ENCODE results near the gene PRSS36.

PRSS36 gene

GRCh38 chr16:31112711-31113110 is 37.2 kb downstream of the PRSS36 start:
- Histone ChIP-seq H3K4me3 (ENCODE audit: low read depth in 1 of 2, low read length in 2 of 2) (no peak overlapping the region), H3K9me3 (ENCODE audit: control insufficient read depth in 1 of 2, low read length in 2 of 2) (no peaks in the 10 kb centered on the region), H3K27me3 (ENCODE audit: control insufficient read depth in 1 of 2, insufficient read depth in 2 of 2, low read length in 2 of 2) (no peaks in the 10 kb centered on the region), H3K9ac (ENCODE audit: low read depth in 1 of 2, low read length in 2 of 2) (no peak overlapping the region), H3K4me1 (ENCODE audit: control insufficient read depth in 1 of 2, insufficient read depth in 2 of 2, low read length in 2 of 2) (peaks cover 30 to 31% of the 10 kb centered on the region in 2 donors), H3K36me3 (ENCODE audit: control insufficient read depth in 1 of 2, insufficient read depth in 2 of 2, low read length in 2 of 2) (peaks cover 33 to 36% of the 10 kb centered on the region in 2 donors), H3K27ac (ENCODE audit: low read depth, low read length) (no peak overlapping the region)

GRCh38 chr16:31111881-31112466 is 37.9 kb downstream of the PRSS36 start:
- Histone ChIP-seq H3K9ac (ENCODE audit: low read depth in 1 of 2, low read length in 2 of 2) (no peak overlapping the region), H3K9me3 (ENCODE audit: control insufficient read depth in 1 of 2, low read length in 2 of 2) (no peaks in the 10 kb centered on the region), H3K27me3 (ENCODE audit: control insufficient read depth in 1 of 2, insufficient read depth in 2 of 2, low read length in 2 of 2) (no peaks in the 10 kb centered on the region), H3K4me3 (ENCODE audit: low read depth in 1 of 2, low read length in 2 of 2) (no peak overlapping the region), H3K36me3 (ENCODE audit: control insufficient read depth in 1 of 2, insufficient read depth in 2 of 2, low read length in 2 of 2) (peaks cover 33 to 36% of the 10 kb centered on the region in 2 donors), H3K4me1 (ENCODE audit: control insufficient read depth in 1 of 2, insufficient read depth in 2 of 2, low read length in 2 of 2) (peaks cover 31 to 32% of the 10 kb centered on the region in 2 donors), H3K27ac (ENCODE audit: low read depth, low read length) (no peak overlapping the region)

DNA sequence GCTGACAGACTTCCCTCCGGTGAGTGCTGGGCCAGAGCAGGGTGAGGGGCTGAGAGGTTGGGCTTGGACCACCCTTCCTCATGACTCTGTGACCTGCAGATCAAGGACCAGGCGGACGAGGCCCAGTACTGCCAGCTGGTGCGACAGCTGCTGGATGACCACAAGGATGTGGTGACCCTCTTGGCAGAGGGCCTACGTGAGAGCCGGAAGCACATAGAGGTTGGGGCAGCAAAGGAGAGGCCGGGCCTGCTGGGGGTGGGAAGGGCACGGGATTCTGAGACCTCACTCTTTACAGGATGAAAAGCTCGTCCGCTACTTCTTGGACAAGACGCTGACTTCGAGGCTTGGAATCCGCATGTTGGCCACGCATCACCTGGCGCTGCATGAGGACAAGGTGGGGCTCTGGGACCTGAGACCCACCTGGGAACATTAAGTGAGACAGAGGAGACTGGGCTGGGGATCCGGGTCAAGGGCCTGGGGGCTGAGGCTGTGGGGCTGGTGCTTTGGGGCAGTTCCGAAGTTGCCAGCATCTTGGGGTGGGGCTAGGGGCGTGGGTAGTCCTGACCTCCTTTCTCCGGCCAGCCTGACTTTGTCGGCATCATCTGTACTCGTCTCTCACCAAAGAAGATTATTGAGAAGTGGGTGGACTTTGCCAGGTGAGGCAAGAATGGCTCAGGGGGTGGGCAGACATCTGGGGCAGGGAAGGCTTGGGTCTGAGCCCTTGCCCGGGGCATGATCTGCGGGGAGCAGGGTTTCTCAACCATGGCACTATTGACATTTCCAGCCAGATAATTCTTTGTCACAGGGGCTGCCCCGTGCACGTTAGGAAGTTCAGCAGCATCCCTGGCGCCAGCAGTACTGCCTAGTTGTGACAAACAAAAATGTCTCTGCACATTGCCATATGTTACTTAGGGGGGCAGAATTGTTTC is 39.5 kb downstream of the PRSS36 start:
- Histone ChIP-seq H3K4me3 (ENCODE audit: low read depth in 1 of 2, low read length in 2 of 2) (no peak overlapping the region), H3K27ac (ENCODE audit: low read depth, low read length) (no peak overlapping the region), H3K27me3 (ENCODE audit: control insufficient read depth in 1 of 2, insufficient read depth in 2 of 2, low read length in 2 of 2) (no peaks in the 10 kb centered on the region), H3K36me3 (ENCODE audit: control insufficient read depth in 1 of 2, insufficient read depth in 2 of 2, low read length in 2 of 2) (peaks cover 33 to 36% of the 10 kb centered on the region in 2 donors), H3K4me1 (ENCODE audit: control insufficient read depth in 1 of 2, insufficient read depth in 2 of 2, low read length in 2 of 2) (peaks cover 32 to 34% of the 10 kb centered on the region in 2 donors), H3K9me3 (ENCODE audit: control insufficient read depth in 1 of 2, low read length in 2 of 2) (no peaks in the 10 kb centered on the region), H3K9ac (ENCODE audit: low read depth in 1 of 2, low read length in 2 of 2) (no peak overlapping the region)

GRCh38 chr16:31109622-31110021 is 40.2 kb downstream of the PRSS36 start:
- Histone ChIP-seq H3K27ac (ENCODE audit: low read depth, low read length) (no peak overlapping the region), H3K36me3 (ENCODE audit: control insufficient read depth in 1 of 2, insufficient read depth in 2 of 2, low read length in 2 of 2) (peaks cover 33 to 36% of the 10 kb centered on the region in 2 donors), H3K4me3 (ENCODE audit: low read depth in 1 of 2, low read length in 2 of 2) (no peak overlapping the region), H3K9me3 (ENCODE audit: control insufficient read depth in 1 of 2, low read length in 2 of 2) (no peaks in the 10 kb centered on the region), H3K9ac (ENCODE audit: low read depth in 1 of 2, low read length in 2 of 2) (no peak overlapping the region), H3K4me1 (ENCODE audit: control insufficient read depth in 1 of 2, insufficient read depth in 2 of 2, low read length in 2 of 2) (peaks cover 30 to 34% of the 10 kb centered on the region in 2 donors), H3K27me3 (ENCODE audit: control insufficient read depth in 1 of 2, insufficient read depth in 2 of 2, low read length in 2 of 2) (no peaks in the 10 kb centered on the region)

DNA sequence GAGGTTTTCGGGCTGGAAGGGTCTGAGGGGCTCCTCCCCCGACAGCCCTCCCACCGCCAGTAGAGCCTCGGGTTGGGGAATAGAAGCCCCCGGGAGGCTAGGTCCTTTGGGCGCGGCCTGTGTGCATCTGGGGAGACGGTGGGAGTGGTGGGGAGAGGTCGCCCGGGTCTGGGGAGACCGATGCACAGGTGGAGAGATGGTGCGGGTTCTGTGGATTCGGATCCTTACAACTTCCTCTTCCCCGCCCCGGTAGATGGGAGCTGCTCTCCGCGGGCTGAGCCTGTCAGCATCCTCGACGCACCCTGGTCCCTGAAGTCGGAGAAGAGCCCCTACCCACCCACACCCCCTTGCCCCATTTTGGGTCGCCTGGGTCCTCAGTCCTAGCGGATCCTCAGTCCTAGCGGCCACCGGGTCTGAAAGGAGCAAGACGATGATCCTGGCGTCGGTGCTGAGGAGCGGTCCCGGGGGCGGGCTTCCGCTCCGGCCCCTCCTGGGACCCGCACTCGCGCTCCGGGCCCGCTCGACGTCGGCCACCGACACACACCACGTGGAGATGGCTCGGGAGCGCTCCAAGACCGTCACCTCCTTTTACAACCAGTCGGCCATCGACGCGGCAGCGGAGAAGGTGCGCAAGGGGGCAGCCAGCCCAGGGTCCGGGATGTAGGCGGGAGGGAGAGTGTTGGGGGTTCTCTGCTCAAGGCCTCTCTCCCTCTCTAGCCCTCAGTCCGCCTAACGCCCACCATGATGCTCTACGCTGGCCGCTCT is 40.9 kb downstream of the PRSS36 start:
- H3K4me3 ChIP-seq (ENCODE audit: low read depth in 1 of 2, low read length in 2 of 2), result peak overlapping the region; percentile 80 to 82
- peaks cover 27 to 30% of the 10 kb centered on the region in 2 donors for H3K4me1 ChIP-seq (ENCODE audit: control insufficient read depth in 1 of 2, insufficient read depth in 2 of 2, low read length in 2 of 2)
- peaks cover 33 to 36% of the 10 kb centered on the region in 2 donors for H3K36me3 ChIP-seq (ENCODE audit: control insufficient read depth in 1 of 2, insufficient read depth in 2 of 2, low read length in 2 of 2)
- peak overlapping the region; percentile 63 for H3K27ac ChIP-seq (ENCODE audit: low read depth, low read length)
- H3K9me3 ChIP-seq (ENCODE audit: control insufficient read depth in 1 of 2, low read length in 2 of 2), result no peaks in the 10 kb centered on the region
- H3K9ac ChIP-seq (ENCODE audit: low read depth in 1 of 2, low read length in 2 of 2), result peak overlapping the region; percentile 78 to 85
- no peaks in the 10 kb centered on the region for H3K27me3 ChIP-seq (ENCODE audit: control insufficient read depth in 1 of 2, insufficient read depth in 2 of 2, low read length in 2 of 2)

- H3K9ac ChIP-seq (ENCODE audit: low read depth in 1 of 2, low read length in 2 of 2), result peak within 1 kb of the TSS; percentile 78 to 85
- no peaks in the 10 kb centered on the region for H3K27me3 ChIP-seq (ENCODE audit: control insufficient read depth in 1 of 2, insufficient read depth in 2 of 2, low read length in 2 of 2)
- peak within 1 kb of the TSS; percentile 80 to 82 for H3K4me3 ChIP-seq (ENCODE audit: low read depth in 1 of 2, low read length in 2 of 2)
- H3K4me1 ChIP-seq (ENCODE audit: control insufficient read depth in 1 of 2, insufficient read depth in 2 of 2, low read length in 2 of 2), result peaks cover 19 to 25% of the 10 kb centered on the region in 2 donors
- H3K36me3 ChIP-seq (ENCODE audit: control insufficient read depth in 1 of 2, insufficient read depth in 2 of 2, low read length in 2 of 2), result peaks cover 33 to 35% of the 10 kb centered on the region in 2 donors
- peak within 1 kb of the TSS; percentile 63 for H3K27ac ChIP-seq (ENCODE audit: low read depth, low read length)
- H3K9me3 ChIP-seq (ENCODE audit: control insufficient read depth in 1 of 2, low read length in 2 of 2), result no peaks in the 10 kb centered on the region
Measured at GRCh38 chr16:31108035-31108793, 41.7 kb downstream of the PRSS36 start, which contains the start of gene BCKDK. TSS of gene BCKDK (plus strand) at chr16:31108386. CDS start at chr16:31109224, 838 bp downstream.

- peaks cover 13 to 20% of the 10 kb centered on the region in 2 donors for H3K4me1 ChIP-seq (ENCODE audit: control insufficient read depth in 1 of 2, insufficient read depth in 2 of 2, low read length in 2 of 2)
- no peaks in the 10 kb centered on the region for H3K27me3 ChIP-seq (ENCODE audit: control insufficient read depth in 1 of 2, insufficient read depth in 2 of 2, low read length in 2 of 2)
- peak overlapping the region; percentile 80 to 82 for H3K4me3 ChIP-seq (ENCODE audit: low read depth in 1 of 2, low read length in 2 of 2)
- no peaks in the 10 kb centered on the region for H3K9me3 ChIP-seq (ENCODE audit: control insufficient read depth in 1 of 2, low read length in 2 of 2)
- H3K9ac ChIP-seq (ENCODE audit: low read depth in 1 of 2, low read length in 2 of 2), result no peak overlapping the region
- no peak overlapping the region for H3K27ac ChIP-seq (ENCODE audit: low read depth, low read length)
- H3K36me3 ChIP-seq (ENCODE audit: control insufficient read depth in 1 of 2, insufficient read depth in 2 of 2, low read length in 2 of 2), result peaks cover 26 to 29% of the 10 kb centered on the region in 2 donors
Measured at GRCh38 chr16:31107465-31107867, 42.4 kb downstream of the PRSS36 start.

GRCh38 chr16:31106509-31107464 is 43.1 kb downstream of the PRSS36 start:
- H3K36me3 ChIP-seq (ENCODE audit: control insufficient read depth in 1 of 2, insufficient read depth in 2 of 2, low read length in 2 of 2), result peaks cover 21 to 22% of the 10 kb centered on the region in 2 donors
- no peak overlapping the region for H3K9ac ChIP-seq (ENCODE audit: low read depth in 1 of 2, low read length in 2 of 2)
- no peak overlapping the region for H3K27ac ChIP-seq (ENCODE audit: low read depth, low read length)
- H3K9me3 ChIP-seq (ENCODE audit: control insufficient read depth in 1 of 2, low read length in 2 of 2), result no peaks in the 10 kb centered on the region
- no peak overlapping the region for H3K4me3 ChIP-seq (ENCODE audit: low read depth in 1 of 2, low read length in 2 of 2)
- H3K4me1 ChIP-seq (ENCODE audit: control insufficient read depth in 1 of 2, insufficient read depth in 2 of 2, low read length in 2 of 2), result peaks cover 13 to 20% of the 10 kb centered on the region in 2 donors
- no peaks in the 10 kb centered on the region for H3K27me3 ChIP-seq (ENCODE audit: control insufficient read depth in 1 of 2, insufficient read depth in 2 of 2, low read length in 2 of 2)

All from duodenal mucosa (tissue), 2 donors.